Measurements from ENCODE around the gene GGCT.

The GGCT gene

DNA sequence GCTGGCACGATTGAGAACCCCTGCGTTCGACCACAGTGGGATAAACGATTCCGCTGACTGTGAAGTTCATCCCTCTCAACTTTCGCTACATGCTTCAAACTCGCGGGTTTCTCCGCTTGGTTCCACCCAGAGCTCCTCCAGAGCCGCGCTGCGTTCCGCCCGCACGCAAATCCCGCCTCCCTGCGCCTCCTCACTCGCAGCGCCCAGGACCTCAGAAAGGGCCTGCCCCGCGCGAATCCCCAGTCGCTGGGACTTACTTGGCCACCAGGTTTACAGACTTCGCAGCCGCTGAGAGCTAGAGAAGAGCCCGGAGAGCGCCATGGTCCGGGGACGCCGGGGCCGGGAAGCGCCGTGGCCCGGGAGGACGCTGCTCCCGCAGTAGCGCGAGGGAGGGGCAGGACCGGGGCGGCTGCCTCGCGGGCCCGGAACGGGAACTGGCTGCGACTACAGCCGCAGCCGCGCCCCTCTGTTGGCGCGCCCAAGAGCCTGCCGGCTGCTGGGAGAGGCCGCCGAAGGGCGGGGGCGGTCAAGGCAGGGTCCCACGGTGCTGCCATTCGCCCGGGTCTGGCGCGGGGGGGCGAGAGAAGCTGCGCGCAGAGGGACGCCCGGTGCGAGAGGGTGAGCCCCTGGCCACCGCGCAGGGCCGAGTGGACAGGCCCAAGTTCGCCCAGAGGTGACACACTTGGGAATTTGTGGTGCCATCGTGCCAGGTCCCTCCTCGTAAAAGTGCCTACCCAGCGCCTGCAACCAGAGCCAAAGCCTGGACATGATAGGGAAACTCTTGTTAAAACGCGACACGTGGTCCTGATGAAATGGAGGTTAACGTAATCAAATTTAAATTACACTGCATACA, 26.1 kb downstream of the GGCT start, which contains the start of gene NOD1:
TSS of gene NOD1 (minus strand) at position 436 of the 853 bp plus-strand sequence. CDS start 21,863 bp downstream, outside the sequence.
- ATAC-seq, result peak; percentile 88 to 90

DNA sequence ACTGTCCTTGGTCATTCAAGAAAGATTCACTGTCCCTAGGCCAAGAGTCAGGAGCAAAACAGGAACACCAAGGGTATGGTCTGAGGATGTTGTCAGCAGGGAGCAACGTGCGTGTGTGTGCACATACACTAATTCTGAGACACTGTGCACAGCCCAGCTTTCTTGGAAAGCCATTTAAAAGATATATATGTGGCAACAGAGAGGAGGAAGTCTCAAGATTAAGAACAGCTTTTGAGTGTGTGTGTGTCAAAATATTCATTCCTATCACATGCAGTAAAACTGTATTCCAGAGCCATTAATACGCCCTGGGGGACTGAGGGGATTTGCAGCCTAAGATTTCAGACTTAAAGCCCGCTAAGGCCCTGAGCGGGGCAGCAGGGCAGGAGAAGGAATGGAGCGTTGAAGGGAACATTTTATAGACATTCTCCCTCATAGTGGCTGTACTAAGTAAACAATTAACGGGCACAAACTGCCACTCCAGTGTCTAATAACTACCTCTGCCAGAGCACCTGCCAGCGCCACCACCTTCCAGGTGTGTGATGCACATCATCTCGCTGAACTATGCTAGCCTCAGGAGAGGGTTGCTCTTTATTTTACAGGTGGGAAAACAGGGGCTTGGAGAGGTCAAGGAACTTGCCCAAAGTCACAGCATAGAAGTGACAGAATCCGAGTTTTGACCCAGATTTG, 28.0 kb downstream of the GGCT start:
- ATAC-seq, result no peak

DNA sequence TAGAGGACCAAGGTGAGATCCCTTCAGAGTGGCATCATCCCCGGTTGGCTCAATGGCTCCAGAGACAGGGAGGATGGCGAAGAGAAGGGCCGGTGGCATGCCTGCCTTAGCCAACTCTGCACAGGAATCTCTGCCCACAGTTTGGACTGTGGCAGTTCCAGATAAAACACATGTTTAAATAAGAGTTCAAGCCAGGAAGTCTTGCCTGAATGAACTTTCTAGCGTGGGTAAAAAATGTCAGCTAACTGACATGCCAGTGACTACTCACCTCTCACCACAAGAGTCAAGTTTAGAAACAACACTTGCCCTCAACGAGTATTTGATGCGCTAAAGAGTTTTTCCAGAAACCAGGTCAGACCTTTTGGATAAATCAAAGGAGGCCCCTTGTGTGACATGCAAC, 29.0 kb downstream of the GGCT start:
- ATAC-seq, result no peak

DNA sequence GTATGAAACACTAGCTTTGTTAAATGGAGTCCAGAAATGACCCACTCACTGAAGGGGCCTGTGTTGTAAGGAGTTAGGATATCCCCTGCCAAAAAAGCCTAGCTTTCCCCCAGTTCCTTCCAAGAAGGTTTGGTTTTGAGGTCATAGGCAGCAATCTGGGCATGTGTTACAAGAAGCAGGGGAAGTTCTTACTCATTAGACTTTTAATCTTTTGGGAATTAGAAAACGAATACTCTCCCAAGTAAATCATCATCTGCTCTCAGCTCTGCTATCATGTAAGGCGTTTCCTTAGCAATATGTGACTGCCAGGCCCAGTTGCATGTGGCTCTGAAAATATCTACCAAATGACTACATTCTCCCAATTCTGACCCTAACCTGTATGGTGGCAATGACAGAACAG, 29.7 kb downstream of the GGCT start:
- no peak for ATAC-seq

DNA sequence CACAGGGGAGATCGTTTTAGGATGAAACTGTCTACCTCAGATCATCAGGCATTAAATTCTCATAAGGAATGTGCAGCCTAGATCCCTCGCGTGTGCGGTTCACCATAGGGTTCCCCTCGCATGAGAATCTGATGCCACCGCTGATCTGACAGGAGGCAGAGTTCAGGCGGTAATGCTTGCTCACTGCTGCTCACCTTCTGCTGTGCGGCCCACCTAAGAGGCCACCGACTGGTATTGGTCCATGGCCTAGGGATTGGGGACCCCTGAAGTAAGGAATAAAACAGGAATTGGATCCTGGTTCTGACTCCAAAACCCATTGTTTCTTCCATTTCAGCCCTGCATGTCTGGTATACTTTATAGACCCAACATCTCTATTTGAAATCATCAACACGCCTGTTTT, 30.1 kb downstream of the GGCT start:
- ATAC-seq, result no peak

DNA sequence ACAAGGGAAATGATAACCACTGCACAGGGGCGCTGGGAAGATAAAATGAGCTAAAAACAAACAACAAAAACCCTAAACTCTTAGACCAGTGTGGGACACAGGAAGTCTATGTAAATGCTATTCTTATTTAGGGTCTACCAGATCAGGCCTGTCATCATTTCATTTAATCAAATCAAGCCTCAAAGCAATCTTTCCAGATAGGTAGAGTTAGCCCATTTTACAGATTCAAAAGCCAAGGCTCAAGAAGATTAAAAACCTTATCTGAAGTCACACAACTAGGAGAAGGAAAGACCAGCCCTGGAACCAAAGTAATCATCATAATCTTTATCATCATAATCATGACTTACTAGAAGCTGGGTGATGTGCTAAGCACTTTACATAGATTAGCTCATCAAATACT, 30.7 kb downstream of the GGCT start:
- ATAC-seq, result no peak

DNA sequence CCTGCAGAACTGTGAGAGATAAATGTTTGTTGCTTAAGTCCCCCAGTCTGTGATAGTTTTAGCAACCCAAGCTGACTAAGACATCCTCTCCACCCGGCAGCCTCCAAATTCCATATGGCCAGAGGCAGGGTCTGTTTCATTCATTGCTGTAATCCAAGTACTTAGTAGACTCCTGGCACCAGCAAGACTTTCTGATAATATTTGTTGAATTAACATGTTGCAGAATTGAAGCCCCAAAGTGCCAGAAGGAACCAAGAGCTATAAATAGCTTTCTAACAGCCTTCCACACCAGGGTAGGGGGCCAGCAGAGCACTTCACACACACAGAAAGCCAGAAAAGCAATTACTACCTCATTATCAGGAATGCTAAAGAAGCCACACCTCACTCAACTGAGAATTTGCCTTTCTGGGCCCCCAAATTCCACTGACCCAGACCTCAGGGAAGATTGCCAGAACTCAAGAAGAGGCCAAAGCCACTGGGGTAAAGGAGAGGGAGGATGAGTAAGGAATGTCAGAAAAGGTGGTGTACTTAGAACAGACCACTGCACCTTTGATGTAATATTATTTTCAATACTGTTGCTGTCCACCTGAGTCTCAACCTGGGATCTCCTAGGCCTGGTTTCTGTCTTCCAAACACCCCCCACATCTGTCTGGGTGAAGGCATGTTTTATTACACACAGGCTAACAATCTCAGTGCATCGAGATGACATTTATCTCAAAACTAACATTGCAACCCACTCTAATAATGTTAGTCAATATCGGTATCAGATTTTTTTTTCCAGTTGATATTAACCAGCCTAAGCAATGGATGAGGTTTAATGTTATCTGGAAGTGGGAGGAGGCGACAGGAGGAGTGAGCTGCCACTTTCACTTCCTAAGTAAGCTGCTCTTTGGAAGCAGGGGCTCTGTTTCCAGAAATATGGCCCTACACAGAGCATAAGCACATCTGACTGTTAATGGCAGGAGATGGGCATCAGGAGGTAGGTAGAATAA, 31.5 kb downstream of the GGCT start:
- ATAC-seq, result no peak

DNA sequence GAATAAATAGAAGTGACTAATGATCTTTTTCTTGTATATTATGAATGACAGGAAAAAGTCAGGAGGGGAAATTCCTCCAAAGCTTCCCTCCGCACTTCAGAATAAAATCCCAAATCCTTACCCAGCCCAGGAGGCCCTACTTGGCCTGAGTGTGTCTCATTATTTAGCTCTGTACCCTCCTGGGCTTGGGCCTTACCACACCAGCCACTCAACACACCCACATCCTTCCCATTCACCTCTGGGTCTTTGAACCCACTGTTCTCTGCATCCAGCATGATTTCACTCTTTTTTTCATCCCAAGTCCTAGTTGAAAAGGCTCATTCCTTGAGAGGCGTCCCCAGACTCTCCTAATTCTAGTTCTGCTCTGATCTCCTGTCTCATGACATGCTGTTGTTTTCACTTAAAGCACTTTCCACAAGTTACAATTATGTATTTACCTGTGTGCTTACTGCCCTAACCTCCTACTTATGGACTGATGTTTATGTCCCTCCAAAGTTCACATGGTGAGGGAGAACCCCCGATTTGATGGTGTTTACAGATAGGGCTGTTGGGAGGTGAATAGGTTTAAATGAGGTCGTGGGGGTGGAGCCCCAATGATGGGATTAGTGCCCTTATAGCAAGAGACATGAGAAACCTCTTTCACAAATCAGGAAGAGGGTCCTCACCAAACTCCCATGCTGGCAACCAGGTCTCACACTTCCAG, 32.4 kb downstream of the GGCT start:
- no peak for ATAC-seq

DNA sequence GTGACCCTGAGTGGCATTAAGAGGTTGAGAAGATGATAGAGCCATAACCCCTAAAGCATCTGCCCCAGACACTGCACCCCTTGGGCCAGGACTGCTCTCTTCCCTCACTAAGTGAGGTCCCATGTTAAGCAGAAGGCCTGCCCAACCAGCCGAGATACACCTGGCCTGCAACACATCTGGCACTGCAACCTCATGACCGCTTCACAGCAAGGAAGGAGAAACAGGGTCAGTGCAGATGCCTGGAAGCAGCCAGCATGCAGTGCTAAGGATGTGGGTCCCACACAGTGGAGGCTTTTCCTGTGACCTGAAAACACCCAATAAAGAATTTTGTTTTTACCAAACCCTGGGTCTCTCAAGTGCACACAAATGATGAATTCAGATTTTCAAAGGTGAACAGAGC, 33.4 kb downstream of the GGCT start:
- ATAC-seq, result peak in 1 of 2 donors; percentile 13

DNA sequence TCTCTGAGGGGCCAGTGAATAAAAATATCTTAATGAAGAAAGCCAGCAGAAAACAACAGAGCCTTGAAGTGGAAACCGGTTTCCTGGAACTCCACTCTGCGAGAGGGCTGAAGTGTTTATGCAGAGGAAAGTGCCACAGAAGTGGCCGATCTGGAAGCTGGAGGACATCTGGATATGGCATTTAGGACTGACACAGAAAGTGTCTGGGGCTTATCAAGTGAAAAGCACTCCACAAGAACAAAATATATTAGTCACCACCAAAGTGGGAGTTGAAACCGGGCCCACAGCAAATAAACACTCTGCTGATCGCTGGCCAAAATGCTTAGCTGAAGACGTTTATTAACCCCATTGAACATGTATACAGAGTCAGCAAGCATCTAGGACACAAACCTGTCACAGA, 33.9 kb downstream of the GGCT start:
- ATAC-seq, result peak; percentile 10 to 17

DNA sequence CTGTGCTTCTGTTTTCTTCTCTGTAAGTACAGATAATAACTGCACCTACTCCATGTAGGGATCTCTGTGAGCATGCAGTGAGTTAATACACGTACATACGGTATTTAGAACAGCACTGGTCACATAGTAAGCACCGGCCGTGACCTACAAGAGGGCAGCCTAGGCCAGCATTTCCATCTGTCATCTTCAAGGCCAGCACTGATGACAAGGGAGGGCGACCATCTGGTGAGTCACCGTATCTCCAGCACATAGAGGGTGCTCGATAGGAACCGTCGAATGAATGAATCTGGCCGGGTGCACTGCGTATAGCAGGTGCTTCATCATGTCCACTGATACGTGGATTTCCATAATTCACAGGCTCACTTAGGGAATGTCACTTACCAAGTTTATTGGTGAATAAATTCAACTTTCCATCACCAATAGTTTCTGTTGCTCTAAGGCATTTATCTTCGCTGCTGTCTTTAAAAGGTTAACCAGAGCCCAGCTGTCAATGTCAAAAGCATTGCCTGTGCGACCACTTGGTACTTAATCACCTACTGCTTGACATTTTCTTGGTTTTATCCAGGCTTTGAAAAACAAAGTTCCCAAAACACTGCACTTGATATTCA, 34.4 kb downstream of the GGCT start:
- no peak for ATAC-seq

DNA sequence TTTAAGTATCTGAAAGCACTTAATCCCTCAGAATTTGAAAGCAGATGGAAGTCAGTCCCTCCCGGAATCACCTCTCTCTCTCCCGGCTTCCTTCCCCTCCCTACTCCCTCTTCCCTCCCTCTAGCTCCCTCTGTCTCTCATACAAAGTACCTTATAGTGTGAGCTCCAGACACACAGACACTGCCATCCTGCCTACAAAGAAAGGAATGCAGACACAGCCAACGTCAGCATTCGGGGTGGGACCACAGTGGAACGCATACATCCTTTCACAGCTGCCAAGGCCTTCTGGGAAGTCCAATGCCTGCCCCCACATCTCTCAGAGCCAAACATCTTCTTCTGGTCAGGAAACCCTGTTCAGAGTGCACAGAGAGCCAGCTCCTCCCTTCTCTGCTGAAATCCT, 35.3 kb downstream of the GGCT start:
- no peak for ATAC-seq

DNA sequence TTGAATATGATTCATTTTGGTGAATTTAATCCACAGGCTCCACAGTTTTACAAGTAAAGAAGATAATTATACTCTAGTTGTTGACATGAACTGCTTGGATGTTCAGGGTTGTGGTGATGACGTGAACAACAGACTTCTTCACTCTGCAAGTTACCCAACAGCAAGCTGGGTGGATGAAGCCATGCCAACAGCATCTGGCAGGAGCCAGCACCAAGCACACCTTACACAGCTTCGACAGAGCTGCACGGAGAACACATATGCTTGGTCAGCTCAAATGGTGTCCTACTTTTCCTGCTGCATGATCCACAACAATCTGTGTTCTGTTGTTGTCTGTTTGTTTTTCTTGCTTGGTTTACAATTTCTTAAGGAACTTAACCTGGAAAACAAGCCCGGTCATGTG, 35.8 kb downstream of the GGCT start:
- ATAC-seq, result no peak

DNA sequence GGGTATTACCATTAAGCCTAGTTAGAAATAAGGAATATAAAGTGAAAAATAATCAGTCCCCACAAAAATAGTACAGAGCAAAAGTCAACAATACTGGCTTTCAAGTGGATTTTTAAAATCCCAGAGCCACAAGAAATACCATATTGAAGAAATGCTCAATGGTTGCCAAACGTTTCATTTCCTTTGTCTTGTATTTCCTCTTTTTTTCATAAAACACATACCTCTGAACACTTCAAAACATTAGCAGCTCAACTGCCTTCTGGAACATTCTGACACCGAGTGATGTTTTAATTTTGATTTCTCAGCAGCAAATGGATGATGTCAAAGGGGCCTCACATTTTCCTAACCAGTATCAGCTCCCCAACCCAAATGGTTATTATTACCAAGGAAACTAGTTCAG, 36.6 kb downstream of the GGCT start:
- ATAC-seq, result no peak

DNA sequence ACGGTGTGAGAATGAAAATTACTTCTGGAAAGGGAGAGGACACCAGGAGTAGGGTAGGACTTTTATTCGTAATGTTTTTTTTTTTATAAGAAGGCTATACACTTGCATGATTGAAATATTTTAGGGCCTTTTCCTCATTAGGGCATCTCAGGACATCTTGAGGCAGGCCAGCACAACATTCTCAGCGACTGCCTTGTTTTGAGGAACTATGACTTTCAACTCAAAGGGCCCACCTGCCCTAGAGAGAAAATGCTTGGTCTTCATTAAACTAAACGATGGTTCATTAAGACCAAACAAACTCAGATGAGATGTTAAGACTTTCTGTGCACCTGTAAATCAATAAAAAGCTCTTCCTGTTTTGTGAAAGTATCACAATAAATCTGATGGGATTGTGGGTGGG, 37.4 kb downstream of the GGCT start:
- no peak for ATAC-seq

DNA sequence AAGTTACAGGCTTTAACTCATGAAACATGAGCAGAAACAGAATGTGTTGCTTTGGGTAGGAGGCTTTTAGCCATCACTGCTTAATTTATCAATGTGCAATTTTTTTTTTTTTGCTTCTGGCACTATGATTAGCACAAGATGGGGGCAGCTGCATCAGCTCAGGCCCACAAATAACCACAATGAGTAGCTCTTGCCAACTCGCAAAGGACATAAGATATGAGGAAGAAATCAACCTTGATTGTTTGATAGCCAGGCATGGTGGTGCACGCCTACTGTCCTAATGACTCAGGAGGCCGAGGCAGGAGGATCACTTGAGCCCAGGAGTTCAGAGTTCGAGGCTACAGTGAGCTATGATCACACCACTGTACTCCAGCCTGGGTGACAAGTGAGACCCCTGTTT, 38.4 kb downstream of the GGCT start:
- no peak for ATAC-seq

DNA sequence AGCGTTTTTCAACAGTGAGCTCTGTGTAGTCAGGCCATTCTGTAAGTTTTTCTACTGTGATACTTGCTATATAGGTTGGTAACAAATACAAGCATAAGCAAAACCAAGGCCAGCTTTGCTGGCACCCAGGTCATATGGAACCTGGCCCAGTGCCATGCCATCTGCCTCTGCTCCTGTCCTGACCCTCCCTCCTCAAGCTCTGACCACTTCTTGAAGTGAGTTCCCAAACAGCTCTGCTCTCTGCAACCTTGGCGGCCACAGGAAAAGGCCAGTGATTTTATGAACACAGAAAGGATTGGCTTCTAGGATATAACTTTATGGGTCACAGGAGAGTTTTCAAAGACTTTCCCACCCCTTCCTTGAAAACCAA, 38.8 kb downstream of the GGCT start:
- ATAC-seq, result no peak

DNA sequence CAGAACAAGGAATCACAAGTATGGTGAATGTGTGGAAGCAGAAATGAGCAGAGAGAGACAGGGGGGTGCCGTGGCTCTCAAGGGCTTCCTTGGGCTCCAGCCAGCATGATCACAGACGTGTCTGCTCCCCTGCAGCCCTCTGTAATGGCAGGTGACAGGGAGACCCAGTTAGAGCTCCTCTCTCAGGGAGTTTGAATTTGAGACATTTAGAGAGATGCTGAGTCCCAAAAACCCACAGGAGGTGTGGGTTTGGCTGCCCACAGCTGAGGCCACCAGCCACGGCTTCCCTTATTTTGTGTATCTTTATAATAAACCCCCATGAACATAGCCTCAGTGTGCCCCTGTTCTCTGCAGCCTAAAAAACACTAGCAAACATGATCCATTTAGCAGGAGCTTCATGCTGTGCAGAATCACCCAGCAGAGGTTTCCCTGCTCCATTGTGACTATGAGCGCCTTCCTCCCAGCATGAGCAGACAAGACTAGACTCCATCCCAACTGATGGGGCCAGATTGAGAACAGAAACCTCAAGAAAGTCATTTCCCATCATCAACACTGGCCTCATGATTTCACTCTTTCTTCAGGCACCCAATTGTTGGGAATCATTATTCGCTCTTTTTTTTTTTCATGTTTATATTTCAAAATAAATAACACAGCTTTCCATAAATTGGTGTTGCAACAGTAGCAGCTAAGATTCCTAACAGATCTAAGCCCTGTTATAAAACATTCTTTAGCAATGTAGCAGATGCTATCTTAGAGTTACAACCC, 39.4 kb downstream of the GGCT start:
- no peak for ATAC-seq

DNA sequence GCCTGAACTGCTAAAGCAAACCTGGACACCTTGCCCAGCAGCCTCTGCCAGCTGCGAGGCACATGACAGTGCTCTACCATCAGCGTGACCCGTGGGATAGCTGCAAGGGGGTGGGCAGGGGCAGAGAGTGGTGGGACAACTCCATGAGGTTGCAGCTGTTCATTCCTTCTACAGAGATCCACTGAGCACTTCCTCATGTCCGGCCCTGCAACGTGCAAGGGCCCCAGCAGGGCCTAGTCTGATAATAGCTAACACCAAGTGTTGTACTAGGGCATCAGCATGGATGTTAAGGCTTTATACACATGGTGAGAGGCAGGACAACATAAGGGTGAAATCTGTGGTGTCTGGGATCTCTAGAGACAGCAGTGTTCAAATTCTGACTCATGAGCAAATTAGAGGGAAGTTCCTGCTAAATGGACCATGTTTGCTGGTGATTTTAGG, 40.4 kb downstream of the GGCT start:
- peak in 1 of 2 donors; percentile 59 for ATAC-seq

DNA sequence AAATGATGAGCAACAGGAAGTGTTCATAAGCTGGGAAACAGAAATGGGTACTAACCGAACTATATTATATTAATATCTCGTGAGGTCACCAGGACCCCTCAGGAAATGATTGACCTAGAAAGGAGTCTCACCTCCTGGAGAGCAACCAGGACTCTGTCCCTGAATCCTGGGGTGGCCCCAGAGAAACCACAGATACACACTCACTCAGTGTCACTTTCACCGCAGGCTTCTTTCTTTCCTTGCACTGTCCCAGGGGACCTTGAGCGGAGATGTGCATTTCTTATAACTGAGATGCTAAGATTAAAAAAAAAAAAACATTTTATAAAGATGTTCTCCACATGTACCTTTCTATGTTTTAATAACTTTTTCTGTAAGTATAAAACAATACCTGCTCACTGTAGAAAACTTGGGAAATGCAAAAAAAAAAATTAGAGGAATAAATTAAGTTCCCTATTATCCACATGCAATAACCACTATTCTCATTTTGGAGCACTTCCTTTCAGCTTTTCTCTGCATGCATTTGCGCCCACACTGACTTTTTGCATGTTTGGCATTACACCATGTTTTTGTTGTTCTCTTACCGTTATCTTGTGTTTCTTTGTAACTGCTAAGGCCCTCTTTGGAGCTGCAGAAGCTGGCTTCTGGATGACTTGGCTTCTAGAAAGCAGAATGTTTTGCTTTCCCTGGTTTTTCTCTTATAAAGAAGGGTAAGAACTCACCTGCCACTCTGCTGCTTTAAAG, 41.1 kb downstream of the GGCT start:
- ATAC-seq, result no peak
